Measurements from ENCODE around the gene CCDC86.

Gene CCDC86

GRCh38 chr11:60841797-60842667 is at the start of gene CCDC86:
Gene CCDC86 (plus strand): TSS chr11:60842113. CDS start chr11:60842125, 12 bp downstream.
- Histone ChIP-seq H3K27me3 (ENCODE audit: control insufficient read depth, insufficient read depth, low read length) (no peaks in the 10 kb centered on the region), H3K9me3 (ENCODE audit: control insufficient read depth, insufficient read depth, low read depth, low read length) (no peaks in the 10 kb centered on the region), H3K36me3 (ENCODE audit: control insufficient read depth, insufficient read depth, low read length) (peaks cover 13% of the 10 kb centered on the region), H3K9ac (ENCODE audit: low read length) (peak within 1 kb of the TSS; percentile 92), H3K27ac (ENCODE audit: low read depth, low read length) (peak within 1 kb of the TSS; percentile 59; the same call in 1 of the 2 replicates), H3K4me1 (ENCODE audit: control insufficient read depth, insufficient read depth, low read length) (peaks cover 24% of the 10 kb centered on the region), H3K4me3 (ENCODE audit: low read depth, low read length) (peak within 1 kb of the TSS; percentile 92)

- H3K27ac ChIP-seq (ENCODE audit: low read depth, low read length), result no peak overlapping the region
- no peaks in the 10 kb centered on the region for H3K36me3 ChIP-seq (ENCODE audit: control insufficient read depth, insufficient read depth, low read length)
- no peaks in the 10 kb centered on the region; the same call in 1 of the 2 replicates for H3K27me3 ChIP-seq (ENCODE audit: control insufficient read depth, insufficient read depth, low read length)
- H3K4me1 ChIP-seq (ENCODE audit: control insufficient read depth, insufficient read depth, low read length), result no peaks in the 10 kb centered on the region
- no peak overlapping the region for H3K4me3 ChIP-seq (ENCODE audit: low read depth, low read length)
- no peak overlapping the region for H3K9ac ChIP-seq (ENCODE audit: low read length)
- peaks cover 48% of the 10 kb centered on the region for H3K9me3 ChIP-seq (ENCODE audit: control insufficient read depth, insufficient read depth, low read depth, low read length)
Observed at GRCh38 chr11:60792521-60792920, 49.4 kb upstream of the CCDC86 start.

GRCh38 chr11:60795291-60795690 is 46.6 kb upstream of the CCDC86 start:
- Histone ChIP-seq H3K36me3 (ENCODE audit: control insufficient read depth, insufficient read depth, low read length) (no peaks in the 10 kb centered on the region), H3K9me3 (ENCODE audit: control insufficient read depth, insufficient read depth, low read depth, low read length) (peaks cover 35% of the 10 kb centered on the region), H3K9ac (ENCODE audit: low read length) (no peak overlapping the region), H3K27ac (ENCODE audit: low read depth, low read length) (no peak overlapping the region), H3K27me3 (ENCODE audit: control insufficient read depth, insufficient read depth, low read length) (peaks cover 6% of the 10 kb centered on the region; the same call in 1 of the 2 replicates), H3K4me1 (ENCODE audit: control insufficient read depth, insufficient read depth, low read length) (no peaks in the 10 kb centered on the region), H3K4me3 (ENCODE audit: low read depth, low read length) (no peak overlapping the region)

GRCh38 chr11:60797846-60798630 is 43.9 kb upstream of the CCDC86 start:
- Histone ChIP-seq H3K27me3 (ENCODE audit: control insufficient read depth, insufficient read depth, low read length) (peaks cover 6% of the 10 kb centered on the region; the same call in 1 of the 2 replicates), H3K4me3 (ENCODE audit: low read depth, low read length) (no peak overlapping the region), H3K9ac (ENCODE audit: low read length) (no peak overlapping the region), H3K27ac (ENCODE audit: low read depth, low read length) (no peak overlapping the region), H3K36me3 (ENCODE audit: control insufficient read depth, insufficient read depth, low read length) (no peaks in the 10 kb centered on the region), H3K9me3 (ENCODE audit: control insufficient read depth, insufficient read depth, low read depth, low read length) (peaks cover 8% of the 10 kb centered on the region; the same call in 1 of the 2 replicates), H3K4me1 (ENCODE audit: control insufficient read depth, insufficient read depth, low read length) (no peaks in the 10 kb centered on the region)

- no peak overlapping the region for H3K4me3 ChIP-seq (ENCODE audit: low read depth, low read length)
- peaks cover 2% of the 10 kb centered on the region; the same call in 1 of the 2 replicates for H3K9me3 ChIP-seq (ENCODE audit: control insufficient read depth, insufficient read depth, low read depth, low read length)
- no peak overlapping the region for H3K27ac ChIP-seq (ENCODE audit: low read depth, low read length)
- no peaks in the 10 kb centered on the region for H3K36me3 ChIP-seq (ENCODE audit: control insufficient read depth, insufficient read depth, low read length)
- H3K9ac ChIP-seq (ENCODE audit: low read length), result no peak overlapping the region
- H3K4me1 ChIP-seq (ENCODE audit: control insufficient read depth, insufficient read depth, low read length), result no peaks in the 10 kb centered on the region
- H3K27me3 ChIP-seq (ENCODE audit: control insufficient read depth, insufficient read depth, low read length), result peaks cover 6% of the 10 kb centered on the region; the same call in 1 of the 2 replicates
Observed at GRCh38 chr11:60798631-60799030, 43.3 kb upstream of the CCDC86 start.

GRCh38 chr11:60801194-60801593 is 40.7 kb upstream of the CCDC86 start:
- no peaks in the 10 kb centered on the region for H3K4me1 ChIP-seq (ENCODE audit: control insufficient read depth, insufficient read depth, low read length)
- H3K27me3 ChIP-seq (ENCODE audit: control insufficient read depth, insufficient read depth, low read length), result peaks cover 6% of the 10 kb centered on the region; the same call in 1 of the 2 replicates
- no peak overlapping the region for H3K27ac ChIP-seq (ENCODE audit: low read depth, low read length)
- H3K4me3 ChIP-seq (ENCODE audit: low read depth, low read length), result no peak overlapping the region
- no peaks in the 10 kb centered on the region for H3K36me3 ChIP-seq (ENCODE audit: control insufficient read depth, insufficient read depth, low read length)
- no peak overlapping the region for H3K9ac ChIP-seq (ENCODE audit: low read length)
- no peaks in the 10 kb centered on the region for H3K9me3 ChIP-seq (ENCODE audit: control insufficient read depth, insufficient read depth, low read depth, low read length)

- Histone ChIP-seq H3K4me3 (ENCODE audit: low read depth, low read length) (no peak overlapping the region), H3K4me1 (ENCODE audit: control insufficient read depth, insufficient read depth, low read length) (no peaks in the 10 kb centered on the region), H3K36me3 (ENCODE audit: control insufficient read depth, insufficient read depth, low read length) (no peaks in the 10 kb centered on the region), H3K27me3 (ENCODE audit: control insufficient read depth, insufficient read depth, low read length) (peaks cover 6% of the 10 kb centered on the region; the same call in 1 of the 2 replicates), H3K9me3 (ENCODE audit: control insufficient read depth, insufficient read depth, low read depth, low read length) (no peaks in the 10 kb centered on the region), H3K9ac (ENCODE audit: low read length) (no peak overlapping the region), H3K27ac (ENCODE audit: low read depth, low read length) (no peak overlapping the region)
Observed at GRCh38 chr11:60803273-60803936, 38.5 kb upstream of the CCDC86 start.

GRCh38 chr11:60809249-60809648 is 32.7 kb upstream of the CCDC86 start:
- Histone ChIP-seq H3K4me1 (ENCODE audit: control insufficient read depth, insufficient read depth, low read length) (no peaks in the 10 kb centered on the region), H3K27ac (ENCODE audit: low read depth, low read length) (no peak overlapping the region), H3K9me3 (ENCODE audit: control insufficient read depth, insufficient read depth, low read depth, low read length) (peaks cover 10% of the 10 kb centered on the region), H3K27me3 (ENCODE audit: control insufficient read depth, insufficient read depth, low read length) (no peaks in the 10 kb centered on the region), H3K9ac (ENCODE audit: low read length) (no peak overlapping the region), H3K4me3 (ENCODE audit: low read depth, low read length) (no peak overlapping the region), H3K36me3 (ENCODE audit: control insufficient read depth, insufficient read depth, low read length) (no peaks in the 10 kb centered on the region)

GRCh38 chr11:60809691-60810090 is 32.2 kb upstream of the CCDC86 start:
- H3K9ac ChIP-seq (ENCODE audit: low read length), result no peak overlapping the region
- peaks cover 13% of the 10 kb centered on the region for H3K9me3 ChIP-seq (ENCODE audit: control insufficient read depth, insufficient read depth, low read depth, low read length)
- H3K4me3 ChIP-seq (ENCODE audit: low read depth, low read length), result no peak overlapping the region
- H3K4me1 ChIP-seq (ENCODE audit: control insufficient read depth, insufficient read depth, low read length), result no peaks in the 10 kb centered on the region
- H3K27ac ChIP-seq (ENCODE audit: low read depth, low read length), result no peak overlapping the region
- H3K27me3 ChIP-seq (ENCODE audit: control insufficient read depth, insufficient read depth, low read length), result no peaks in the 10 kb centered on the region
- H3K36me3 ChIP-seq (ENCODE audit: control insufficient read depth, insufficient read depth, low read length), result no peaks in the 10 kb centered on the region

GRCh38 chr11:60810151-60810550 is 31.8 kb upstream of the CCDC86 start:
- Histone ChIP-seq H3K4me1 (ENCODE audit: control insufficient read depth, insufficient read depth, low read length) (no peaks in the 10 kb centered on the region), H3K27me3 (ENCODE audit: control insufficient read depth, insufficient read depth, low read length) (no peaks in the 10 kb centered on the region), H3K4me3 (ENCODE audit: low read depth, low read length) (no peak overlapping the region), H3K36me3 (ENCODE audit: control insufficient read depth, insufficient read depth, low read length) (no peaks in the 10 kb centered on the region), H3K27ac (ENCODE audit: low read depth, low read length) (no peak overlapping the region), H3K9ac (ENCODE audit: low read length) (no peak overlapping the region), H3K9me3 (ENCODE audit: control insufficient read depth, insufficient read depth, low read depth, low read length) (peaks cover 13% of the 10 kb centered on the region)
